DOHH2 (cell line): Measurements from ENCODE around the gene ADAM10.

Source experiments
- H3F3A ChIP-seq: fragments of 200-600 bp; sonication (generic), shearing (Covaris generic); 2 replicates; pipeline ENCODE4 v1.6.0; 2016; ENCODE audit warnings: antibody characterized with exemption, mild to moderate bottlenecking; ENCODE audit not compliant: control insufficient read depth, insufficient read depth
- H3K27ac ChIP-seq: fragments of 200-600 bp; sonication (generic); 2 replicates; pipeline ENCODE4 v1.5.1; 2014; ENCODE audit warnings: low read depth, mild to moderate bottlenecking, low read length, moderate library complexity
- H3K27me3 ChIP-seq: fragments of 200-600 bp; sonication (generic); 2 replicates; pipeline ENCODE4 v1.6.1; 2014; ENCODE audit warnings: mild to moderate bottlenecking, low read length, mixed read lengths; ENCODE audit not compliant: control insufficient read depth
- H3K36me3 ChIP-seq: fragments of 200-600 bp; sonication (generic); 2 replicates; pipeline ENCODE4 v1.6.1; 2014; ENCODE audit warnings: mild to moderate bottlenecking, low read length, moderate library complexity, mixed read lengths; ENCODE audit not compliant: control insufficient read depth
- H3K4me1 ChIP-seq: fragments of 200-600 bp; sonication (generic); 2 replicates; pipeline ENCODE4 v1.6.1; 2014; ENCODE audit warnings: mild to moderate bottlenecking, low read length, mixed read lengths; ENCODE audit not compliant: control insufficient read depth
- H3K4me2 ChIP-seq: fragments of 200-600 bp; sonication (generic); 2 replicates; pipeline ENCODE4 v1.6.0; 2014; ENCODE audit warnings: mild to moderate bottlenecking, low read length, moderate library complexity
- H3K4me3 ChIP-seq: fragments of 200-600 bp; sonication (generic); 2 replicates; pipeline ENCODE4 v1.5.1; 2014; ENCODE audit warnings: mild to moderate bottlenecking, low read length, mixed read lengths
- H3K79me2 ChIP-seq: fragments of 200-600 bp; sonication (generic); 2 replicates; pipeline ENCODE4 v1.6.1; 2014; ENCODE audit warnings: mild to moderate bottlenecking, low read length, mixed read lengths; ENCODE audit not compliant: control insufficient read depth
- H3K9me2 ChIP-seq: fragments of 200-600 bp; sonication (generic); replicated peaks from 2 replicates; pipeline ENCODE4 v1.6.1; 2014; ENCODE audit warnings: mild to moderate bottlenecking, low read length, mixed read lengths; ENCODE audit not compliant: control insufficient read depth
- H3K9me3 ChIP-seq: fragments of 200-600 bp; sonication (generic); 2 replicates; pipeline ENCODE4 v1.6.1; 2014; ENCODE audit warnings: antibody characterized with exemption, low read length, mixed read lengths; ENCODE audit not compliant: control insufficient read depth, insufficient read depth
- H4K20me1 ChIP-seq: fragments of 200-600 bp; sonication (generic); 2 replicates; pipeline ENCODE4 v1.6.0; 2014; ENCODE audit warnings: low read depth, mild to moderate bottlenecking, antibody characterized with exemption, low read length, moderate library complexity; ENCODE audit not compliant: control insufficient read depth, insufficient read depth
- EZH2phosphoT487 ChIP-seq: fragments of 200-600 bp; sonication (generic); IDR thresholded peaks from 2 replicates; pipeline ENCODE4 v1.6.1; 2017; ENCODE audit warnings: borderline replicate concordance, mild to moderate bottlenecking, antibody characterized with exemption, low read length, moderate library complexity, mixed read lengths
- TF ChIP-seq, protein P1 (sequence below): fragments of 200-600 bp; sonication (generic); IDR thresholded peaks from one replicate; pipeline ENCODE4 v1.5.1; 2014; ENCODE audit warnings: antibody characterized with exemption, mild to moderate bottlenecking, low read depth, low read length; ENCODE audit not compliant: poor library complexity, severe bottlenecking

Gene ADAM10

DNA sequence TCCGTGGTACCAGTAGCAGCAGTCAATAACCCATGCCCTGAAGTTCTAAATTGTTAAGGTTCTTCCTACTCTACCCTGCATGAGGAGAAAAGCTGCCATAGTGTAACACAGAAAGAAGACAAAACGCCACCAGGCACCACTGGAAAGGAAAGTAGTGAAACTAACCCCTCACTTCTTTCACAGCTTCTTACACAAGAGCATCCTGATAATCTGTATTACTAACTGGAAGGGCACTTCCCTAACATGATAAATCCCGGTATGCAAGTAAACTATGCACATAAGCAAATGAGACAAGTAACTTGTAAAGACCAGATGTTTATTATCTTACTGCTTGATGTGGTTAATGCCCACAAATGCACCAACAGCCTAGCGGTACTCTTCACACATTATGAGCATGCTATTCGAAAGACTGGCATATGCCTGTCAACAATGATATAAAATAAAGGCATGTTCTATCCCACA, 141.3 kb downstream of the ADAM10 start:
- no peaks in the 10 kb centered on the region for H3K79me2 ChIP-seq
- no peaks in the 10 kb centered on the region for H3K4me1 ChIP-seq
- H3F3A ChIP-seq, result no peaks in the 10 kb centered on the region
- H3K4me2 ChIP-seq, result no peak overlapping the region
- peaks cover 15% of the 10 kb centered on the region for H3K36me3 ChIP-seq
- H3K27me3 ChIP-seq, result no peaks in the 10 kb centered on the region
- no peak overlapping the region for H3K4me3 ChIP-seq
- no peaks in the 10 kb centered on the region for H3K9me3 ChIP-seq
- no peaks in the 10 kb centered on the region for H3K9me2 ChIP-seq
- no peak overlapping the region for H3K27ac ChIP-seq
- no peaks in the 10 kb centered on the region for H4K20me1 ChIP-seq
- TF ChIP-seq, protein P1, sequence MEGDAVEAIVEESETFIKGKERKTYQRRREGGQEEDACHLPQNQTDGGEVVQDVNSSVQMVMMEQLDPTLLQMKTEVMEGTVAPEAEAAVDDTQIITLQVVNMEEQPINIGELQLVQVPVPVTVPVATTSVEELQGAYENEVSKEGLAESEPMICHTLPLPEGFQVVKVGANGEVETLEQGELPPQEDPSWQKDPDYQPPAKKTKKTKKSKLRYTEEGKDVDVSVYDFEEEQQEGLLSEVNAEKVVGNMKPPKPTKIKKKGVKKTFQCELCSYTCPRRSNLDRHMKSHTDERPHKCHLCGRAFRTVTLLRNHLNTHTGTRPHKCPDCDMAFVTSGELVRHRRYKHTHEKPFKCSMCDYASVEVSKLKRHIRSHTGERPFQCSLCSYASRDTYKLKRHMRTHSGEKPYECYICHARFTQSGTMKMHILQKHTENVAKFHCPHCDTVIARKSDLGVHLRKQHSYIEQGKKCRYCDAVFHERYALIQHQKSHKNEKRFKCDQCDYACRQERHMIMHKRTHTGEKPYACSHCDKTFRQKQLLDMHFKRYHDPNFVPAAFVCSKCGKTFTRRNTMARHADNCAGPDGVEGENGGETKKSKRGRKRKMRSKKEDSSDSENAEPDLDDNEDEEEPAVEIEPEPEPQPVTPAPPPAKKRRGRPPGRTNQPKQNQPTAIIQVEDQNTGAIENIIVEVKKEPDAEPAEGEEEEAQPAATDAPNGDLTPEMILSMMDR, result no peak
- no peak for TF ChIP-seq EZH2phosphoT487

DNA sequence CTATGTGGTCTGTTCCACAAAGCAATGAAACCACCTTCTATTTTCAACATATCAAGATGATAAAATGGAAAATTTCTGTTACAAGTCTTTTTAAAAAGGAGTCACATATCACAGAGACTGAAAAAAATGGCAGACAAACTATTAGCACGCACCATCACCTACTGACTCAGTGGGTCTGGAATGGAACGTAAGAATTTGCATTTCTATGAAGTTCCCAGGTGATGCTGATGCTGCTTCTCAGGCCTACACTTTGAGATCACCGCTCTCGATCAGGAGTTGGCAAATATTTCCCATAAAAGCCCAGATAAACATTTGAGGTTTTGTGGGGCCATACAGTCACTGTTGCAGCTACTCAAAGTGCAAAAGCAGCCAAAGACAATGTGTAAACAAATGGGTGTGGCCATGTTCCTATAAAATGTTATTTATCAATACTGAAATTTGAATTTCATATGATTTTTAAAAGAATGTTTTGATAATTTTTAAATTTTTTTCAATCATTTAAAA, 142.9 kb downstream of the ADAM10 start:
- Histone ChIP-seq H3K4me2 (no peak overlapping the region), H3K27me3 (no peaks in the 10 kb centered on the region), H4K20me1 (no peaks in the 10 kb centered on the region), H3K9me3 (no peaks in the 10 kb centered on the region), H3K4me1 (no peaks in the 10 kb centered on the region), H3K36me3 (peaks cover 15% of the 10 kb centered on the region), H3F3A (no peaks in the 10 kb centered on the region), H3K27ac (no peak overlapping the region), H3K4me3 (no peak overlapping the region), H3K9me2 (no peaks in the 10 kb centered on the region), H3K79me2 (no peaks in the 10 kb centered on the region)
- no peak for TF ChIP-seq EZH2phosphoT487
- TF ChIP-seq, protein P1, result no peak

DNA sequence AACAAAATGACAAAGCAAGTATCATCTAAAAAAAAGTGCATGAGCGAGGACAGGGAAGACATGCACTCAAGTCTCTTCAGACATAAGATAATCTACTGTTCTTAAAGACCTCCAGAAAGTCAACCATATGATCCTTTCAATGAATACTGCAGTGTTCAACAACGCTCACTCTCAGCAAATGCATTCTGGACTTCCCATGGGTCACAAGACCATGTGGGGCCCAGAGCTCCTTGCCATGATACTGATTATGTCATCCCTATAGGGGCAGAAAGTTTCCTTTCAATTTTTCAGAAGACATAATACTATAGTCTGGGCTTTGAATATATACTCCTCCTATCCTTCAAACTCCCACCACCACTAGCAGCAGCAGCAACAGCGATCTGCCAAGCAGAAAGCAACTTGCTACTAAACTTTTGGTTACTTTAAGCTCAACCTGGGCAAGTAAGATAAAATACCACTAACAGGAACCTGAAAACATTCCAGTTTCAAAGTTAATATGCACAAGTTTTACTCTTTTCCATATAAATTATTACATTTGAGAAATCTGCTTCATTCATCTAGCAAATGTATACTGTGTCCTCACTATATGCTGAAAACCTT, 143.5 kb downstream of the ADAM10 start:
- Histone ChIP-seq H3K9me2 (no peaks in the 10 kb centered on the region), H3K36me3 (peaks cover 14% of the 10 kb centered on the region), H3K4me3 (no peak overlapping the region), H3K79me2 (no peaks in the 10 kb centered on the region), H3K9me3 (no peaks in the 10 kb centered on the region), H3F3A (no peaks in the 10 kb centered on the region), H3K4me2 (no peak overlapping the region), H3K27ac (no peak overlapping the region), H4K20me1 (no peaks in the 10 kb centered on the region), H3K4me1 (no peaks in the 10 kb centered on the region), H3K27me3 (no peaks in the 10 kb centered on the region)
- TF ChIP-seq EZH2phosphoT487, result no peak
- TF ChIP-seq, protein P1, result no peak
